ENCODE data around the gene OLFM4.
"Not testable (repeated sequence)": the region's sequence is repeated elsewhere in the genome, so short reads cannot be mapped to it uniquely, and the experiment has no call there.

The OLFM4 gene

GRCh38 chr13:53028637-53029203 is at the start of gene OLFM4:
OLFM4 (plus strand) TSS chr13:53028813; CDS start chr13:53028837, 24 bp downstream.
- no peak for DNase-seq (ENCODE audit: low read depth)

- DNase-seq (ENCODE audit: low read depth) = no peak
Observed at GRCh38 chr13:52978989-52979388, 49.6 kb upstream of the OLFM4 start.

- no peak for DNase-seq (ENCODE audit: low read depth)
Observed at GRCh38 chr13:52980695-52981094, 47.9 kb upstream of the OLFM4 start.

GRCh38 chr13:52983836-52984235 is 44.8 kb upstream of the OLFM4 start:
- DNase-seq (ENCODE audit: low read depth) = no peak

DNA sequence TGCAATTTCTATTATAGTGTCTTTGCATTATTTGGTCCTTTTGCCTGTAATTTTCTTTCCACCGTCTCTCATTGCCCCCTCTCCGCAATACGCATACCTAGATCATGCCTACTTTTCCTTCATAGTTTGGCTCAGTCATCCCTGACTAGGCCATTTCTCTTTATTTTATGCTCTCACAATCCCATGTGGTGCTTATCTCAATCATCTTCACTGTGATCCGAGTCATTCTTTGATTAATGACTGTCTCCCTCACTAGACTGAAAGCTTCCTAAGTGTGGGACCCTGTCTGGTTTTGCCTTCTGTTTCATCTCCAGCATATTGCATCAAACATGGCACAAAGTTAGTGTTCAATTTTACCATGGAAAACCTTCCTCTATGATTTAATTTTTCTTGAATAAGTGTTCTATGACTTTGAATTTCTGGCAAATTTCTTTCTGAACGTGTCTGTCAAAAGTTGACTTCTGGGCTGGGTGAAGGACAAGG is 43.7 kb upstream of the OLFM4 start:
- DNase-seq (ENCODE audit: low read depth) = no peak

DNA sequence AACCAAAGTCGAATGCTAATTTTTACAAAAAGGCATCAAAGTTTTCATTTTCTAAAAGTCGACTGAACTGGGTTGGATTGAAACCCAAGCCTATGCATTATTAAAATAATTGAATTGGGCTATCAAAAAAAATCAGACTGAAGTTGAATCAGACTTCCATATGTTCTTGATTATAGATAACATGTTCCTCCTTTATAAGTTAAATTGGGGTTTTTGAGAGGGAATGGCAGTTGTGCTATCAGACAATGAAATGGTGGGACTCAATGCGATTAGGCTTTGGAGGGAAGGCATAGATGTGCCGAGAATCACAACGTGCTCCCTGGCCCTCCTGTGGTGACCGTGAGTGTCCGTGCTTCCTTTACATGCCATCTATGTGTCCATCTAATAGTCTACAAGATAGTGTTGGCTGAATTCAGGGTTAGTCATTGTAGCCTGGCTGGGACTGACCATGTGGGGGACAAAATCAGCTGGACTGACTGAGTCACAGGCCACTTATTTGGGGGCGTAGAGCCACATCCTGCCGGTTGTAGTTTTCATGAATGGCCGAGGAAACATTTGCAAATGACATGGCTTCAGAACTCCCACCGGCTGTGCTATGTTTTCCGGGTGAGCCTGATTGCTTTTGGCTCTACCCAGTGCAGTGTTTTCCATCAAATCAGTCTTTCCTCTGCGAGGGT is 37.1 kb upstream of the OLFM4 start:
- DNase-seq (ENCODE audit: low read depth) = no peak

- DNase-seq (ENCODE audit: low read depth) = no peak
Observed at GRCh38 chr13:52992110-52992509, 36.5 kb upstream of the OLFM4 start.

DNA sequence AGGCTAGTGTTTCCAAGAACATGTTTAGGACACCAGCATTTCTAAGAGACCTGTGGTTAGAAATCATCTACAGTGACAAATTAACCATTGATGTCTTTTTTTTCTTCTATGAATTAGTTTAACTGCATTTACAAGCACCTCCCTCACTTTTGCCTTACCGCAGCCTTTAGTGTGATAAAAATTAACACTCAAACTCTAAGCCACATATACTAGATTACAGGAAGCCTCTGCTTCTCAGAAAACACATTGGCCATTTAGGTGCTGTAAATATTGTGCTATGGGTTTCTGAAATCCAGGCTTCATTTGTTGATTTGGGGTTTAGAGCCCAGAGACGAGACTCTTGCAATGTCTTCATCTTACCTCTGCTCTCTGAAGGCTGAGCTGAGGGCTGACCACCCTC is 34.6 kb upstream of the OLFM4 start:
- DNase-seq (ENCODE audit: low read depth) = no peak

DNA sequence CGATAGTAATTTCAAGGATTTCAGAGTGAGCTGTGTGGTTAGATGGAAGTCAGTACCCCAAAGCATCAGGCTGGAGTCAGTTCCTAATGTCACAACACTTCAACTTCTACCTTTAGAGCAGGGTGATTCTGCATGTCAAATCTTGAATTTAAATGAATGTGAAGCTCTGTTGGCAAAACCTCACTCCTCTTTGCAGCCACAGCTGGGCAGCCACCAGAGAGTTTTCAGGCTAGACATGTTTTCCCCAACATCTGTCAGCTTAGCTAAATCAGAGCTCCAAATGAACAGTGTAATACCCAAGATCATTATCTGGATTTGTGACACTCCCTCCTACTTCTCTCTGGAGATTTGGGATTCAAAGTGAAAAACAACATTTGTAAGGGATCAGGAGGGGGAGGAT is 33.7 kb upstream of the OLFM4 start:
- no peak for DNase-seq (ENCODE audit: low read depth)

DNA sequence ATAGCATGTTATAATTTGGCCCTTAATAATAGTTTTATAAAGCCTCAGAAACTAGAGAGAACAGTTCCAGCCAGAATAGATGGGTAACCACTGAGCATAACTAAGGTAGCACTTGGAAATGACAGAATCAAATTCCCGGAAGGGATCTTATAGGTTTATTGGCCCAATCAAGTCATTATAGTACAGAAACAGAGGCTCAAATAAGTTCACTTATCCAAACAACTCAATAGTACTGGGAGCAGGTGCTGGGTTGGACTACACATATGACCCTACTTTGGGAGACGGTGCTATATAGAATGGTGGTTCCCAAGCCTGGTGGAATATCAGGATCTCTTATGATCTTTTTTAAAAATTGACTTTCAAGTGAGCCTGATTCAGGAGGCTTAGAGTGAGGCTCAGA is 32.7 kb upstream of the OLFM4 start:
- DNase-seq (ENCODE audit: low read depth) = no peak

- DNase-seq (ENCODE audit: low read depth) = no peak
Observed at GRCh38 chr13:52997951-52998876, 30.4 kb upstream of the OLFM4 start.

DNA sequence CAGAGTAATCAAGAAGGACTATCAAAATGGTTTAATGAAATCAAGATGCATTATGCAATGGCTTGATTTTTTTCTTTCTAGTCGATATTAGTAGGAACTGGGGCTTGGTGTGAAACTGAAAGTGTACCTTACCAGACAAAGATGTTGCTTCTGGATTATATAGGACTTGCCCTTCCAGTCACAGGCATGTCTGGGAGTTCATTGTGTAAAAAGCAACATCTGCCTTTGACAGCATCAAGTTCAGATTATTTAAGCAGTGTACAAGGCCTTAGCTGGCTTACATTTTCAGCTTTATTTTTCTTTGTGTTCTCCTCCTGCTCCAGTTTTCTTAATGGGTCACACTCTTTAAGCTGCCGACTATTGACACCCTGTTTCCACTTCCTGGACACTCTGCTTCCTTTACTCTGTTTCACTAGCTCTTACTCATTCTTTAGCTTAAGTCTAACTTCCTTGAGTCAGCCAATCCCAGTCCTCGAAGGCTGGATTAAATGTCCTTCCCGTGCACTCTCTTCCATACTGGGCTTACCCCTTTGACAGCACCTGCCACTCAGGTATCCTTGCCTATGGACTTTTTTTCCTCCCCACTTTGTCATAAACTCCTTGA is 29.4 kb upstream of the OLFM4 start:
- DNase-seq (ENCODE audit: low read depth) = no peak

- no peak for DNase-seq (ENCODE audit: low read depth)
Observed at GRCh38 chr13:53001444-53002225, 27.0 kb upstream of the OLFM4 start.

GRCh38 chr13:53004573-53004972 is 24.0 kb upstream of the OLFM4 start:
- DNase-seq (ENCODE audit: low read depth) = no peak

DNA sequence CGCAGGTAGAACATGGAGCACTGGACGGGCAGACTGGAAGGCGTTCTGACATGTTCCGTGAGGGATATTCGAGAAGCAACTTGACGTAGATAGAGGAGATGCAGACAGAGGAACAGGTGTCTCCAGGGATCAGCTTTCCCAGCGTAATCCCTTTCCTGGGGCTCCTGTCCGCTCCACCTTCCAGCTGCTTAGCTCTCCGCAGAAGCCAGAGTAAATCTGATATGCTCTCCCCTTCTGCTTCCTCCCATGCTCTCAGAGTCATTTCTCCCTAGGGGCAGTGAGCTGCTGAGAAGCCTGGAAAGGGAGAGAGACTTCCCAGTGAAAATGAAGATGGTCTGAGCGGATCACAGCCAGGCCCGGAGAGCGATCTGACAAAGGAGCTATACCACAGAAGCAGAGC is 23.0 kb upstream of the OLFM4 start:
- no peak for DNase-seq (ENCODE audit: low read depth)

DNA sequence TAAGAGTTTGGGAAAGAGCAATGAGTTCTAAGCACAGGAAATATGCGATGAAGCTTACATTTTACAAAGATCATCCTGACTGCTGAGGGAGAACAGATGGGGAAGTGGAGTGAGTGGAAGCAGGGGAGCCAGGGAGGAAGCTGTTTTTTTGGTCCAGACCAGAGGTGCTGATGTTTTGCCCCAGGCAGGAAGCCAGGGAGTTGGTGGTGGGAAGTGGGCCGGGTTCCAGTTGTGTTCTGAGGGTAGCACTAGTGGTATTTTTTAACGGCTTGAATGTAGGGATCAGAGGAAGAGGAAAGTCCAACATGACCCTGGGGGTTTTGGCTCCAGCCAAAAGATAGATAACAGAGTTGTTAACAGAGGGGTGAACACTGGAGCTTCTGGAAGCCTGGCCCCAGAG is 20.7 kb upstream of the OLFM4 start:
- DNase-seq (ENCODE audit: low read depth) = no peak

GRCh38 chr13:53010374-53011105 is 18.1 kb upstream of the OLFM4 start:
- no peak for DNase-seq (ENCODE audit: low read depth)

DNA sequence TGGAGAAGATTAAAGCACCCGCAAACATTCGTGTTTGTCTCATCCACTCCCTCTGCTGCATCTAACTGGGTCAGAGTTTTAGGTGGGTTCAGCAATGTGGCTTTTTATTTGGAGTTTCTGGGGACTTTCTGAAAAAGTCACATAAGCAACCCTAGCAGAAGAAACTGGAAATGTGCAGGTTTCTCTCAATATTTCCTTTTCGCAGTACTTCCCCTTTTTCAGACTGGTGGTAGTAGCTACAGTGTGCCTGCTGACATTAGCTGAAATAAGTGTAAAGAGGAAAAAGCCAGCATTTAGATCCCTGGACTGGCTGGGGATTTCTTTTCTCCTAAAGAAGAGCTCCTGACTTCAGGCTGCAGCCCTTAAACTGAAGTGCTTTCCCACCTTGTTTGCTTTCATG is 15.9 kb upstream of the OLFM4 start:
- DNase-seq (ENCODE audit: low read depth) = no peak

DNA sequence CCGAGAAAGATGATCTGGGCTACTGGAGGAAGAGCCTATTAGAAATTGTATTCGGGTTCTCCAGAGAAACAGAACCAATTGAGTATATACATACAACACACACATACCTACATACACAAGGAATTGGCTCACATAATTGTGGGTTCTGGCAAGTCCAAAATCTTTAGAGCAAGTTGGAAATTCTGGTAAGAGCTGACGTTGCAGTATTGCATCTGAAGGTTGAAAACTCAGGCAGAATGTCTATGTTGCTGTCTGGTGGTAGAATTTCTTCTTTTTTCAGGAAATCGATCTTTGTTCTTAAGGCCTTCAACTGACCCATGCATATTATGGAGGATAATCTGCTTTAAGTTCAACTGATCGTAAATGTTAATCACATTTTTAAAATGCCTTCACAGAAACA is 15.5 kb upstream of the OLFM4 start:
- DNase-seq (ENCODE audit: low read depth) = no peak

- DNase-seq (ENCODE audit: low read depth) = not testable (repeated sequence)
Observed at GRCh38 chr13:53014018-53014417, 14.6 kb upstream of the OLFM4 start.
